Liver (tissue), 3 donors: Measurements from ENCODE around the gene BRI3.

ENCODE experiments used
- EGR1 ChIP-seq, 2 donors: IDR thresholded peaks; 2 replicates each; pipeline ENCODE4 v1.6.1; 2016 to 2018; ENCODE audit warnings: antibody characterized with exemption in 2 of 2, low read depth in 2 of 2
- GABPA ChIP-seq, 2 donors: IDR thresholded peaks in 1 of 2; conservative IDR thresholded peaks in 1 of 2; 2 replicates each; pipeline ENCODE4 v1.6.1; 2016; ENCODE audit warnings: antibody characterized with exemption in 2 of 2, mild to moderate bottlenecking in 1 of 2, moderate library complexity in 1 of 2
- HNF4A ChIP-seq, 2 donors: conservative IDR thresholded peaks; 2 replicates each; pipeline ENCODE4 v1.6.1; 2016; ENCODE audit warnings: antibody characterized with exemption in 2 of 2, mild to moderate bottlenecking in 2 of 2
- JUND ChIP-seq, 2 donors: IDR thresholded peaks; 2 replicates each; pipeline ENCODE4 v1.6.1; 2016; ENCODE audit warnings: antibody characterized with exemption in 2 of 2
- NR2F2 ChIP-seq: IDR thresholded peaks from 2 replicates; pipeline ENCODE4 v1.6.1; 2016; ENCODE audit warnings: antibody characterized with exemption
- RAD21 ChIP-seq, 2 donors: IDR thresholded peaks; 2 replicates each; pipeline ENCODE4 v1.6.1; 2016; ENCODE audit warnings: antibody characterized with exemption in 2 of 2, mild to moderate bottlenecking in 2 of 2
- RXRA ChIP-seq, 2 donors: IDR thresholded peaks; 2 replicates each; pipeline ENCODE4 v1.6.1; 2017 to 2018; ENCODE audit warnings: antibody characterized with exemption in 2 of 2, mild to moderate bottlenecking in 1 of 2
- SP1 ChIP-seq: IDR thresholded peaks from 2 replicates; pipeline ENCODE4 v1.6.1; 2018; ENCODE audit warnings: antibody characterized with exemption, mild to moderate bottlenecking
- TAF1 ChIP-seq: conservative IDR thresholded peaks from 2 replicates; pipeline ENCODE4 v1.6.1; 2016; ENCODE audit warnings: antibody characterized with exemption, mild to moderate bottlenecking
- YY1 ChIP-seq: IDR thresholded peaks from 2 replicates; pipeline ENCODE4 v1.6.1; 2016; ENCODE audit warnings: antibody characterized with exemption, mild to moderate bottlenecking
- TF ChIP-seq, protein P1 (sequence below): fragments of 150-350 bp; IDR thresholded peaks from 2 replicates; pipeline ENCODE4 v1.5.1; 2017; ENCODE audit warnings: improper control_type of control experiment, low read depth, low read length; ENCODE audit not compliant: missing input control
- TF ChIP-seq, protein P2 (sequence below): IDR thresholded peaks from 2 replicates; pipeline ENCODE4 v1.6.1; 2016; ENCODE audit warnings: antibody characterized with exemption, mild to moderate bottlenecking
- TF ChIP-seq, protein P3 (sequence below): IDR thresholded peaks from 2 replicates; pipeline ENCODE4 v1.6.1; 2016; ENCODE audit warnings: antibody characterized with exemption
- TF ChIP-seq, protein P4 (sequence below): IDR thresholded peaks from 2 replicates; pipeline ENCODE4 v1.6.1; 2016; ENCODE audit warnings: antibody characterized with exemption
- donor health status: healthy.
- donor health status: healthy.

DNA sequence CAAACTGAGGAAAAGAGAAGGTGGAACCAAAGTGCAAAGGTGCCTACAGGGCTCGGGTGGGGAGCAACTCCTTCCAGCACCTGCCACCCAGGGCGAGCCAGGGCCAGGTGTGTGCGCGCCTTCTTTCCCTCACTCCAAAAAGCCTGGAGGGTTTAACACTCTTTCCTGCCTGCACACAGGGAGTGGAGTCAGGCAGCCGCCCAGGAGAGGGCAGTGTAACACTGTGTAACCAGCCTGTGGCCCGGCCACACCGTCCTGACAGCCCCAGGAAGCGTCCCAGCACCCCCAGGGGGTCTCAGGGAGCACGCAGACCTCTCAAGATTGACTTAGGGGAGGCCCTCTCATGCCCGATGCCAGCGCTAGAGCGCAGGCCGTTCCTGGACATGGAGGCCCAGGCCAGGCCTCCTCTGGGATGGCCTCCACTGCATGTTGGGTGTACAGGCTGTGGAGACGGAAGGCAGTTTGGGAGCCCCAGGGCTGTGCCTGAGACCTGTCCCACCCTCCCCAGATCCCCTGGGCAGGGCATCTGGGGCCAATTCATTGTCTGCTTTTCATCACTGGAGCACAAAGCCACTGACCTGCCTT is 13.4 kb downstream of the BRI3 start:
- TF ChIP-seq RAD21 (IDR thresholded peaks at IDR 0.05), result peak; percentile 85 to 90
- TF ChIP-seq, protein P1, sequence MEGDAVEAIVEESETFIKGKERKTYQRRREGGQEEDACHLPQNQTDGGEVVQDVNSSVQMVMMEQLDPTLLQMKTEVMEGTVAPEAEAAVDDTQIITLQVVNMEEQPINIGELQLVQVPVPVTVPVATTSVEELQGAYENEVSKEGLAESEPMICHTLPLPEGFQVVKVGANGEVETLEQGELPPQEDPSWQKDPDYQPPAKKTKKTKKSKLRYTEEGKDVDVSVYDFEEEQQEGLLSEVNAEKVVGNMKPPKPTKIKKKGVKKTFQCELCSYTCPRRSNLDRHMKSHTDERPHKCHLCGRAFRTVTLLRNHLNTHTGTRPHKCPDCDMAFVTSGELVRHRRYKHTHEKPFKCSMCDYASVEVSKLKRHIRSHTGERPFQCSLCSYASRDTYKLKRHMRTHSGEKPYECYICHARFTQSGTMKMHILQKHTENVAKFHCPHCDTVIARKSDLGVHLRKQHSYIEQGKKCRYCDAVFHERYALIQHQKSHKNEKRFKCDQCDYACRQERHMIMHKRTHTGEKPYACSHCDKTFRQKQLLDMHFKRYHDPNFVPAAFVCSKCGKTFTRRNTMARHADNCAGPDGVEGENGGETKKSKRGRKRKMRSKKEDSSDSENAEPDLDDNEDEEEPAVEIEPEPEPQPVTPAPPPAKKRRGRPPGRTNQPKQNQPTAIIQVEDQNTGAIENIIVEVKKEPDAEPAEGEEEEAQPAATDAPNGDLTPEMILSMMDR, result peak; percentile 64
- TF ChIP-seq RXRA (IDR thresholded peaks at IDR 0.05), result no peak
- TF ChIP-seq, protein P2, sequence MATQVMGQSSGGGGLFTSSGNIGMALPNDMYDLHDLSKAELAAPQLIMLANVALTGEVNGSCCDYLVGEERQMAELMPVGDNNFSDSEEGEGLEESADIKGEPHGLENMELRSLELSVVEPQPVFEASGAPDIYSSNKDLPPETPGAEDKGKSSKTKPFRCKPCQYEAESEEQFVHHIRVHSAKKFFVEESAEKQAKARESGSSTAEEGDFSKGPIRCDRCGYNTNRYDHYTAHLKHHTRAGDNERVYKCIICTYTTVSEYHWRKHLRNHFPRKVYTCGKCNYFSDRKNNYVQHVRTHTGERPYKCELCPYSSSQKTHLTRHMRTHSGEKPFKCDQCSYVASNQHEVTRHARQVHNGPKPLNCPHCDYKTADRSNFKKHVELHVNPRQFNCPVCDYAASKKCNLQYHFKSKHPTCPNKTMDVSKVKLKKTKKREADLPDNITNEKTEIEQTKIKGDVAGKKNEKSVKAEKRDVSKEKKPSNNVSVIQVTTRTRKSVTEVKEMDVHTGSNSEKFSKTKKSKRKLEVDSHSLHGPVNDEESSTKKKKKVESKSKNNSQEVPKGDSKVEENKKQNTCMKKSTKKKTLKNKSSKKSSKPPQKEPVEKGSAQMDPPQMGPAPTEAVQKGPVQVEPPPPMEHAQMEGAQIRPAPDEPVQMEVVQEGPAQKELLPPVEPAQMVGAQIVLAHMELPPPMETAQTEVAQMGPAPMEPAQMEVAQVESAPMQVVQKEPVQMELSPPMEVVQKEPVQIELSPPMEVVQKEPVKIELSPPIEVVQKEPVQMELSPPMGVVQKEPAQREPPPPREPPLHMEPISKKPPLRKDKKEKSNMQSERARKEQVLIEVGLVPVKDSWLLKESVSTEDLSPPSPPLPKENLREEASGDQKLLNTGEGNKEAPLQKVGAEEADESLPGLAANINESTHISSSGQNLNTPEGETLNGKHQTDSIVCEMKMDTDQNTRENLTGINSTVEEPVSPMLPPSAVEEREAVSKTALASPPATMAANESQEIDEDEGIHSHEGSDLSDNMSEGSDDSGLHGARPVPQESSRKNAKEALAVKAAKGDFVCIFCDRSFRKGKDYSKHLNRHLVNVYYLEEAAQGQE, result no peak
- TF ChIP-seq TAF1, result no peak
- TF ChIP-seq, protein P3, sequence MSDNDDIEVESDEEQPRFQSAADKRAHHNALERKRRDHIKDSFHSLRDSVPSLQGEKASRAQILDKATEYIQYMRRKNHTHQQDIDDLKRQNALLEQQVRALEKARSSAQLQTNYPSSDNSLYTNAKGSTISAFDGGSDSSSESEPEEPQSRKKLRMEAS, result no peak
- TF ChIP-seq YY1, result no peak
- TF ChIP-seq, protein P4, sequence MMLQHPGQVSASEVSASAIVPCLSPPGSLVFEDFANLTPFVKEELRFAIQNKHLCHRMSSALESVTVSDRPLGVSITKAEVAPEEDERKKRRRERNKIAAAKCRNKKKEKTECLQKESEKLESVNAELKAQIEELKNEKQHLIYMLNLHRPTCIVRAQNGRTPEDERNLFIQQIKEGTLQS, result no peak
- no peak for TF ChIP-seq NR2F2
- no peak for TF ChIP-seq GABPA (IDR thresholded peaks at IDR 0.05 in 1 of 2, conservative IDR thresholded peaks at IDR 0.05 in 1 of 2)
- TF ChIP-seq SP1, result no peak
- no peak for TF ChIP-seq JUND (IDR thresholded peaks at IDR 0.05)
- no peak for TF ChIP-seq EGR1 (IDR thresholded peaks at IDR 0.05; ENCODE audit: low read depth in 2 of 2)
- TF ChIP-seq HNF4A (conservative IDR thresholded peaks at IDR 0.05), result no peak
